ENCODE data around the gene AOAH. TPM values are rescaled to one million over a fixed set of nuclear protein-coding genes. Genes with fewer than 3 reads are reported as not detected.
"Not testable (repeated sequence)": the region's sequence is repeated elsewhere in the genome, so short reads cannot be mapped to it uniquely, and the experiment has no call there.

AOAH gene
- total RNA-seq, 1 donor, result not detected

DNA sequence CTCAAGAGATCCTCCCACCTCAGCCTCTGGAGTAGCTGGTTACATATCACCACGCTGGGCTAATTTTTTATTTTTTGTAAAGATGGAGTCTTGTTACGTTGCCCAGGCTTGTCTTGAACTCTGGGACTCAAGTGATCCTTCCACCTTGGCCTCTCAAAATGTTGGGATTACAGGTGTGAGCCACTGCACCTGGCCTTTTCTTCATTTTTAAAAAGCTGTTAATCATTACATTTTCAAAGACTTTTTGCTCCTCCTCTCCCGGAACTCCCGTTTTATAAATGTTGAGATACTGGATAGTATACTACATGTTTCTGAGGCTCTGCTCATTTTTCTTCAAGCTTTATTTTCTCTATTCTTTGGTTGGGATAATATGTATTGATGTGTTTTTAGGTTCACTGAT, 16.4 kb downstream of the AOAH start:
- H3K4me3 ChIP-seq (ENCODE audit: low read depth, low read length), result no peak overlapping the region
- TF ChIP-seq CTCF (IDR thresholded peaks at IDR 0.05; ENCODE audit: insufficient read depth, low read depth, low read length), result no peak
- no peak for DNase-seq (ENCODE audit: low read depth)

DNA sequence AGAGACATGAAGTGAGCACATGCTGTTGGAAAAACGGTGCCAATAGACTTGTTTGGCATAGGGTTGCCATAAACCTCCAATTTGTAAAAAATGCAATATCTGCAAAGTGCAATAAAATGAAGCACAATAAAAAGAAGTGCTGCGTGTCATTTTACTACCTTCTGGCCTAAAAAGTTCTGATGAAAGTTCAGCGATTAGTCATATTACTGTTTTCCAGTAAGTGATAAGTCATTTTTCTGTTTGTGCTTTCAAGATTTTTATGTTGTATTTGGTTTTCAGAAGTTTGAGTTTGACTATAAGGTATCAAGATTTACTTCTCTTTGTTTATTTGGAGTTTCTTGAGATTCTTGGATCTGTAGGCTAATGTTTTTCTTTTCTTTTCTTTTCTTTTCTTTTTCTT, 16.8 kb downstream of the AOAH start:
- DNase-seq (ENCODE audit: low read depth), result no peak
- no peak overlapping the region for H3K4me3 ChIP-seq (ENCODE audit: low read depth, low read length)
- no peak for TF ChIP-seq CTCF (IDR thresholded peaks at IDR 0.05; ENCODE audit: insufficient read depth, low read depth, low read length)

DNA sequence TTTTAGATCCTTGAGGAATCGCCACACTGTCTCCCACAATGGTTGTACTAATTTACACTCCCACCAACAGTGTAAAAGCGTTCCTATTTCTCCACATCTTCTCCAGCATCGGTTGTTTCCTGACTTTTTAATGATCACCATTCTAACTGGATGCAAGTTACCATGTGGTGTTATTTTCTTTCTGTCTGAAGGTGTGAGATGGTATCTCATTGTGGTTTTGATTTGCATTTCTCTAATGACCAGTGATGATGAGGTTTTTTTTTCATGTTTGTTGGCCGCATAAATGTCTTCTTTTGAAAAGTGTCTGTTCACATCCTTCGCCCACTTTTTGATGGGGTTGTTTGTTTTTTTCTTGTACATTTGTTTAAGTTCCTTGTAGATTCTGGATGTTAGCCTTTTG, 20.4 kb downstream of the AOAH start:
- DNase-seq (ENCODE audit: low read depth); H3K4me3 ChIP-seq (ENCODE audit: low read depth, low read length): not testable (repeated sequence)

DNA sequence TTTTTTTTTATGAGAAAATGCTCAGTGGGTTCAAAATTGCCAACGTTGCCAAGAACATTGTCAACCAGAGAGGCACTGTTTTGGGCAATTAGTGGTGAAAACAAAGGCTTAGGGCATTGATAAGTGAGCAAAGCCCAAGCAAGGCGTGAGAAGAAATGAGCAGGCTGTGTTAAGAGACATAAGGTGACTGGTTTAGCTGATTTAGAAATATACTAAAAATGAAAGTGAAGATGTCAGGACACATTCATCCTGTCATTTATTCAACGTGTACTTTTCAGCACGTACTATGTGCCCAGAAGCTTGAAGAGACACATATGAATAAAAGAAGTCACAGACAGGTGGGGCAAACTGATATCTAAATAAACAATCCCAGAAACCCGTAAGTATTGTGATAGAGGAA, 31.8 kb downstream of the AOAH start:
- H3K4me3 ChIP-seq (ENCODE audit: low read depth, low read length), result no peak overlapping the region
- TF ChIP-seq CTCF (IDR thresholded peaks at IDR 0.05; ENCODE audit: insufficient read depth, low read depth, low read length), result no peak
- no peak for DNase-seq (ENCODE audit: low read depth)

DNA sequence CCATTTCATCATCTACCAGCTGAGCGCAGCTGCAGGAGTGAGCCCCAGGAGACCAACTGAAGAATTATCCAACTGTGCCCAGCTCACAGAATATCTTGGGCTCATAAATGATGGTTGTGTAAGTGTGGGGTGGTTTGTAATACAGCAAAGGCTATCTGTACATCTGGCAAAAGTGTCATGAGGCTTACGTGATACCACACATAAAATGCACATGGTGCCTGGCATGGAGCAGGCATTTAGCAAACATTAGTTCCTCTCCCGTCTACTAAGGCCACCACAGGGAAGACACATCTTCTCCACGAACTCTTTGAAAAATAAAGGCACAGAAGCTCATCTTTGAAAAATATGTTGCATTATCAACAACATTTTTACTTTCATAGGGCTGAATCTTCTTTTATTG, 32.3 kb downstream of the AOAH start:
- no peak for TF ChIP-seq CTCF (IDR thresholded peaks at IDR 0.05; ENCODE audit: insufficient read depth, low read depth, low read length)
- DNase-seq (ENCODE audit: low read depth), result no peak
- no peak overlapping the region for H3K4me3 ChIP-seq (ENCODE audit: low read depth, low read length)

GRCh38 chr7:36690514-36691187, 33.6 kb downstream of the AOAH start:
- no peak for TF ChIP-seq CTCF (IDR thresholded peaks at IDR 0.05; ENCODE audit: insufficient read depth, low read depth, low read length)
- no peak overlapping the region for H3K4me3 ChIP-seq (ENCODE audit: low read depth, low read length)

DNA sequence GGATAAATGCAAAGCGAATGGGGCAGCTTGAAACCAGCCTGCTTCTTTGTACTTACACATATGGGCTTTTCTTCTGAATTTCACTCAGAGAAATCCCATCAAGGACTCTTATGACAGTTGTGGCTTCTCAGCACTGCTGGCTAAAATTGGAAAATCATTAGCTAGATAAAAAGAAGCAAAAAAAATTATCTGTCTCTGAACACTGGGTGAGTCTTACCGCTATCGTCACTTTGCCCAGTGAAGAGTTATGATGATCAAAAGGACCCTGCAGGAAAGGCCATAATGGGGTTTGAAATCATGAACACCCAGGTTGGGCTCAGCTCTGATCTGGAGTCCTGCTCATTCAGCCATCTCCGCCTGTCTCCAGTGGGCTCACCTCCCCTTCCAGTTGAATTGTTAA, 34.3 kb downstream of the AOAH start:
- no peak overlapping the region for H3K4me3 ChIP-seq (ENCODE audit: low read depth, low read length)
- no peak for TF ChIP-seq CTCF (IDR thresholded peaks at IDR 0.05; ENCODE audit: insufficient read depth, low read depth, low read length)
- DNase-seq (ENCODE audit: low read depth), result no peak

More at GRCh38 chr7:36690514-36691187, 33.6 kb downstream of the AOAH start:
- no peak for DNase-seq (ENCODE audit: low read depth)

Measured in fibroblast of villous mesenchyme (primary cell).